GM18498 (cell line): ENCODE results near the gene DIP2B.
"Not testable (repeated sequence)": the region's sequence is repeated elsewhere in the genome, so short reads cannot be mapped to it uniquely, and the experiment has no call there.

Experiments
- ATAC-seq: cut with Tn5 transposase; IDR thresholded peaks from one replicate; pipeline ENCODE4 v1.9.1; 2021; ENCODE audit warnings: mild to moderate bottlenecking, moderate library complexity; ENCODE audit not compliant: unreplicated experiment

DIP2B gene

GRCh38 chr12:50672158-50672557, 167.4 kb downstream of the DIP2B start:
- no peak for ATAC-seq

GRCh38 chr12:50676756-50677155, 172.0 kb downstream of the DIP2B start:
- ATAC-seq: no peak

GRCh38 chr12:50677858-50678257, 173.1 kb downstream of the DIP2B start:
- ATAC-seq: no peak

GRCh38 chr12:50678650-50679365, 174.0 kb downstream of the DIP2B start:
- ATAC-seq: no peak

GRCh38 chr12:50679612-50680011, 174.8 kb downstream of the DIP2B start:
- no peak for ATAC-seq

GRCh38 chr12:50681064-50681463, 176.3 kb downstream of the DIP2B start:
- not testable (repeated sequence) for ATAC-seq

DNA sequence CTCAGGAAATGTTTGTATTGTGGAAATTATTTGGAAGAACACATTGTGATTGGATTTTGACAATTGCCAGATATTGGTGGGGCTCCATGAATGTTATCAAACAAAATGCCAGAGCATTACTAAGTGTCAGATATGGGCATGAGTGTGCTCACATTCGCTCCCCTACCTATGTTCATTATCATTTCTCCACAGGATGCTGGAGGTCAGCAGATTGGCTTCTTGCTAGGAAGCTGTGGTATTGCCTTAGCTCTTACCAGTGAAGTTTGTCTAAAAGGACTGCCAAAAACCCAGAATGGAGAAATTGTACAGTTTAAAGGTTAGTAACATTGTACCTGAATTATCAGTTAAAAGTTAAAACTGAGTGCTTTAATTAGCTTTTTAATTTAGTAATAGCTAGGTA, 180.9 kb downstream of the DIP2B start:
- ATAC-seq: no peak

DNA sequence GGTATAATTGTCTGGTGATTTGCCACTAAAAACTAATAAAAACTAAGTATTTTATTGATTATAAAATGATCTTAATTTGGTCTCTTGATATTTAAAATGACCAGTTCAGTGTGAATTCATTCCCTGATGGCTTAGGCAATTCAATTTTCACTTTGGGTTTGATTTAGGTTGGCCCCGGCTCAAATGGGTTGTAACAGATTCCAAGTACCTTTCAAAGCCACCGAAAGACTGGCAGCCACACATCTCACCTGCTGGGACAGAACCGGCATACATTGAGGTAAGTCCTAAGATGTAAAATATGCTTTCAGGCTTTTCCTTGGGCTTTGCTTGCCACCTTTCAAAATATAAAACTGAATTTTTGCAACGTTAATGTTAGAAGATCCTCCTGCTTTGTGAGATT, 181.6 kb downstream of the DIP2B start:
- ATAC-seq: no peak

GRCh38 chr12:50686976-50687375, 182.2 kb downstream of the DIP2B start:
- no peak for ATAC-seq

DNA sequence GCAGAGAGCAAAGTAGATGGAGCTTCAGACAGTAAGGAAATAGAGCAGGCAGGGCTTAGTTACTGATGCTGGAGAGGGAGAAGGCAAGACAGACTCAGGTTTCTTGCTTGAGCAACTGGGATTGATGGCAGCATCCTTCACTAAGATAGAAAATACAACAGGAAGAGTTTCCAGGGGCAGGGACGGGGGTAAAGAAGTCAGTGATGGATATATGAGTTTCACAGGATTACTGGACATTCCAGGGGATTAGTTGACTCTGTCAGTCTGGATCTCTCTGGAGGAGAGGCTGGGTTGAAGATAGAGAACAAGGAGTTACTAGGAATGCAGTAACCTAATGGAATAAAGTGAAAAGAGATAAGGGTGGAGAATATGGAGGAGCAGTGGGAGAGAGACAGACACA, 184.7 kb downstream of the DIP2B start:
- no peak for ATAC-seq

DNA sequence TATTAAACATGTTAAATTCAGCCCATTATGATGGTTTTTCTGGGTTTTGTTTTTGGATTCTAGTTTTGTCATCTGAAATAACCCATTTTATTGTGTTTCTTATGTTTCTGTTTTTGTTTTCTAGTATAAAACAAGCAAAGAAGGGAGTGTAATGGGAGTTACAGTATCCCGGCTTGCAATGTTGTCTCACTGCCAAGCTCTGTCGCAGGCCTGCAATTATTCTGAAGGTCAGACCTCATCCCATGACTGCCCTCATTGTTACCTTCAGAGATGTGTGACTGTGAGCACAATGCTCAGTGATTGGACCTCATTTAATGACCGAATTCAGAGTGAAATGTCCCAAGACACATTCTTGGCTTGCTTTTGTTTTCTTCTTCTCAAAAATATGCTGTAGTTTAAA, 186.1 kb downstream of the DIP2B start:
- no peak for ATAC-seq

DNA sequence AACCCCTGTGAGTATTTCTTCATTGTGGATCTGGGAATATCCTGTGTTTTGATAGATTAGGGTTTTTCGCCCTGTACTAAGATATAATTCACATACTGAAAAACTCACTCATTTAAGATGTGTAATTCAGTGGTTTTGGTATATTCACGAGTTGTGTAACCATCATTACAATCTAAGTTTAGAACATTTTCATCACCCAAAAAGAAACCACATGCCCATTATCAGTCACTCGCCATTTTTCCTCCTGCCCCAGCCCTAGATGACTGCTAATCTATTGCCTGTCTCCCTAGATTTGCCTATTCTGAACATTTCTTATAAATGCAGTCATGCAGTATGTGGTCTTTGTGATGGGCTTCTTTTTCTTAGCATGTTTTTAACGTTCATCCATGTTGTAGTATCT, 191.2 kb downstream of the DIP2B start:
- no peak for ATAC-seq

DNA sequence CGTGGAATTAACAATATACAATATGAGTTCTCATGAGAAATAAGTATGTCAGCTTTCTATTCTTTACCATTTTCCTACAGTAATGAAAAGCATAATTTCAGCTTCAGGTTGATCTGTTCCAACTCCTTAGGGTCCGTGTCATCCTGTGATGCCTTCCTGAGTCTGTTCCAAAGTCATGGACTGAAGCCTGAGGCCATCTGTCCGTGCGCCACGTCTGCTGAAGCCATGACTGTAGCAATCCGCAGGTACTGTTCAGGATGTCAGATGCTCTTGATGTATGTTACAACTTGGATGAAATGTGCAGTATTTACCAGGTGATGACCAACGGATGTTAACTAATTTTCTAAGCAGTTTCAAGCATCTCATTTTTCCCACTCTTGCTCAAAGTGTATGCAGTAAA, 192.1 kb downstream of the DIP2B start:
- ATAC-seq: no peak

DNA sequence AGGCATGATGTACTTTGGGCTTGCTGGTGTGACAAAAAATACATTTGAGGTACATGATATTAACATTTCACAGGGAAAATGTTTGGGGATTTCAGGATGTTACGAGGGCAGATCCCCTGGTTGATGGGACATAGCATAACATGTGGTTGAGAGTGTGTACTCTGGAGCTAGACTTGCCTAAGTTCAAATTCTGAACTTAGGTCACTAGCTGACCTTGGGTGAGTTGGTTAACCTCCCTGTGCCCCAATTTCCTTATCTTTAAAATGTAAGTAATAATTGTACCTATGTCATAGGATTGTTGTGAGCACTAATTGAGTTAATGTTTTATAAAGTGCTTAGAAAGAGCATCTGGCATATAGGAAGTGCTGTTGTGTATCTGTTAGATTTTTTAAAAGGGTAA, 194.4 kb downstream of the DIP2B start:
- no peak for ATAC-seq

DNA sequence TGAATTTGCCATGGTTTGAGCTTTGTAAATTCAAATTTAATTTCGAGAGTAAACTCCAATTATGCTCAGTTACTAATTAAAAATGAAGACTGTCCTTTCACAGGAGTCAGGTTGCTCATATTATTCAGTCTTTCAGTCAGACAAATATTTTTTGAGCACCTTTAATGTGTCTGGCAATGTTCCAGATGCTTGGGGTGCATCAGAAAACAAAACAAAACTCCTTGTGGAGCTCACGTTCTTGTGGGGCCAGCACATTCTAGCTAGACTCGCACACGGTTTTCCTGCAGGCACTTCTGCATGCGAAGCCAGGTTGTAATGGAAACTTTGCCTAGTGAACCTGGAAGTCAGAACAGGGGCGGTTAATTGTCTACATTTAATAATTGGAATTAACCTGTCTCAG, 195.2 kb downstream of the DIP2B start:
- ATAC-seq: no peak

DNA sequence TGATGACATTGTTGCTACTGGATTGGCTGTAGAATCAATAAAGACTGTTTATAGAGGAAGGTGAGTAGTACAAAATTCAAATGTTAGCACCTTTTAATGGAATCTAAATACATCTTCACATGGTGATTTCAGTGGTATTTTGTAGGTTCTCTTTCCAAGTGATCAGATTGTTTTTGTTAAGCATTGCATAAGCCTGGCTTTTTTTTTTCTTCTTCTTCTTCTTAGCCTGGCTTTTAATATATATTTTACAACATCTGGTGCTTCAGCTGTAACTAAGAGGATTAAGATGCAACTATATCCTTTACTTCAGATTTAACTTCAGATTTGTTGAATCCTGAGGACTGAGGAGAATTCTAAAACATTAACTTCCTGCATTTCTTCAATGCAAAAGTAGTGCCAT, 201.8 kb downstream of the DIP2B start:
- ATAC-seq: no peak

GRCh38 chr12:50707396-50707795, 202.6 kb downstream of the DIP2B start:
- ATAC-seq: no peak

DNA sequence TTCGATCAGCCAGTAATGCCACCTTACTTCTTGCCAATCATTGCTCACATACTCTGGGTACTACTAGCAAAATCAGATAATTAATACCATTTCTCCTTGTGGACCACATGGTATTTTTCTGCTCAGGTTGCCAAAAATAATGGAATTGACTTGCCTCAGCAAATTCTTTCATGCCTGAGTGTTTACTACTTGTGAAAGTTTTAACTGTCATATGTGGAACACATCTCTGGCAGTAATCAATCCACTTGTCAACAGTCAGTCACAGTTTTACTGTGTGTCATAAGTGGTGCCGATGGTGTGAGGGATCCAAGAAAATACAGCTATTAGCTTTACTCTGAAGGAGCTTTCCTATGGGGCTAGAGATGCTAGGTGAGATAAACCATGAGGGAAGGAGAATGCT, 203.8 kb downstream of the DIP2B start:
- no peak for ATAC-seq

DNA sequence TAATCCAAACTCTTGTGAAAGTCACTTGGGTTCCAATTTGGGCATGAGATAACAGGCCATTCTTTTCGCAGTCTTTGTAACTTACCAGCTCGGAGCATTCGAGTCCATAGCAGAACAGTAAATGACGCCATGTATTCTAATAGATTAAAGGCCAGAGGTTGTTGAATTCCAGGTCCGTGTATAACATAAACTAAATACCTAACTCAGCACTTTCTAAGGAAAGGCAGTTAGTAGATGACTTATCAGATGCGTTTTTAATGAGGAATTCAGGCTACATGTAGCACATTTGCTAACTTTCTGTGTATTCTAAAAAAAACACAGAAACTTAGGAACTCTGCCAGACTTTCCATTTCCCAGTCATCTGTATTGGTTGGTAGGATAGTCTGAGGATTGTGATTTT, 206.3 kb downstream of the DIP2B start:
- no peak for ATAC-seq

GRCh38 chr12:50715174-50715573, 210.4 kb downstream of the DIP2B start:
- no peak for ATAC-seq

- ATAC-seq: no peak
These were observed 214.0 kb downstream of the DIP2B start for GRCh38 chr12:50718760-50719159.

DNA sequence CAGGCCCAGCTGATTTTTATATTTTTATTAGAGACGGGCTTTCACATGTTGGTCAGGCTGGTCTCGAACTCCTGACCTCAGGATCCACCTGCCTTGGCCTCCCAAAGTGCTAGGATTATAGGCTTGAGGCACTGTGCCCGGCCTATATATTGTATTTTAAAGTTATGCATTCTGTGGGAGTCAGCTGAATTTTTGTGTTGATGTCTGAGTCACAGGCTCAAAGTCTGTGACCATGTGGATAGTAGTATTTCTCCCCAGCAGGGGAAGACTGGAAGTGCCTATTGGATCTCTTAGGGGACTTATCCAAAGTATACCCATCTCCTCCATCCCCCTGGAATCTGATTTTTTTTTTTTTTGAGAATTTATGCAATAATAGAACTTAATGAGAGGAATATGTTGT, 215.3 kb downstream of the DIP2B start:
- no peak for ATAC-seq

GRCh38 chr12:50720501-50720900, 215.7 kb downstream of the DIP2B start:
- no peak for ATAC-seq
